NT2/D1 (cell line): ENCODE measurements around the gene ZNF823.

ENCODE experiments used
- SUZ12 ChIP-seq: IDR thresholded peaks from 2 replicates; pipeline ENCODE4 v1.6.1; 2011; ENCODE audit not compliant: insufficient read length, insufficient read depth; ENCODE audit errors: extremely low read depth
- YY1 ChIP-seq: IDR thresholded peaks from 2 replicates; pipeline ENCODE4 v1.6.1; 2011; ENCODE audit not compliant: insufficient read length, insufficient read depth
- ZNF274 ChIP-seq: IDR thresholded peaks from 2 replicates; pipeline ENCODE4 v1.6.1; 2011; ENCODE audit warnings: mild to moderate bottlenecking, low read depth, low read length

DNA sequence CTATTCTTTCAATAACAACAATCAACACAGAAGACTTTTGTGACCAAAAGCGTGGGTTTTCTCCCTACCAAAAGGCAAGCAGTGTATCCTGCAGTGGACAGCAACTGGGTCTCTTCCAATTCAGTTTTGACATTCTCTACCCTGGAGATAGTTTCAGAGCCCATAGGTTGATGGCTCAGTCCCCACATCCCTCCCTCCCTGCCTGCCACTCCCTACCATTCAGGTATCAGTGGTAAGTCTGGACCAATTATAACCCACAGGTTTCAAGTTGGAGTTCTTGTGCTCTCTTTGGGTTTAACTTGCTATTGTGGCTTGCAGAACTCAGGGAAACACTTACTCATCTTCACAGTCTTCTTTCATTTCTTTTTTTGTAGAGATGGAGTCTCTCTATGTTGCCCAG lies 60.2 kb downstream of the ZNF823 start:
- no peak for TF ChIP-seq SUZ12
- no peak for TF ChIP-seq ZNF274
- TF ChIP-seq YY1: no peak
